Suppressor macrophage treated with lipopolysaccharide for 4 hours (primary cell): ENCODE results near the gene TLK1.
A peak's percentile ranks its signal among the peaks of the same experiment; 100 is the strongest.

Experiments used
- DNase-seq: peaks from one replicate; pipeline ENCODE4 v3.0.0-alpha.2; 2020

TLK1 gene

DNA sequence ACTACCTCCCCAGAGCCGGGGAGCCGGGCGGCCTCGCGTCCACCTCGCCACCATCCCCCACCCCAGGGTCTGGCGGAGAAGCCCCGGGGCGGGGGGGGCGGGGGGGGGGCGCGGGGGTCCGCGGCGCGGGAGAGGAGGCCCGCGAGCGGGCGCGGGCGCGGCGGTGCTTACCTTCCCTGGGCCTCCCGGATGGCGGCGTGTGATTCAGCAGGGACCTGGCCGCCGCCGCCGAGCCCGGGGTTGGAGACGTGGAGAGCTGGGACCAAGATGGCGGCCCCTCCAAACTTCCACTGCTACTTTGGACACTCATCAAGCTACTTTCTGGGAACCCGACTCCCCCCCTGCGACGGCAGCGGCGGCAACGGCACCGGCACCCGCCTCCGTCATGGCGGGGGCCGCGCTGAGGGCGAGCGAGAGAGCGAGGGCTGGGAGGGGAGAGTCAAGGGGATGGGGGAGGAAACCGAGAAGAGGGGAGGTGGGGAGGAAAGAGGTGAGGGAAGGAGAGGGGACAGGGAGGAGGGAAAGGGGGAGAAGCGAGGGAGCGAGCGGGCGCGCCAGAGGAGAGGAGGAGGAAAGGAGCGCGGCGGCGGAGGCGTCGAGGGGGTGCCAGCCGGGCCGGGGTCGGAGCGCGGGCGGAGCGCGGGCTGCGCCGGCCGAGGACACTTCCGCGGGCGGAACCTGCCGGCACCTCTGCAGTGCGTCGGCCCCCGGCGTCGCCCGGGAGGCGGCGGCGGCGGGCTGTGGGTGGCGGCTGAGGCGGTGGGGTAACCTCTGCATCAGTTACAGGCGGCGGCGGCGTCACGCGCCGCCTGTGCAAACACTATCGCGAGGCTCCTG, at the start of gene TLK1:
Gene TLK1, minus strand, starts transcription at position 775 of the 837 bp plus-strand sequence. Its CDS starts 465 bp downstream, at position 310.
- peak; percentile 76 for DNase-seq

DNA sequence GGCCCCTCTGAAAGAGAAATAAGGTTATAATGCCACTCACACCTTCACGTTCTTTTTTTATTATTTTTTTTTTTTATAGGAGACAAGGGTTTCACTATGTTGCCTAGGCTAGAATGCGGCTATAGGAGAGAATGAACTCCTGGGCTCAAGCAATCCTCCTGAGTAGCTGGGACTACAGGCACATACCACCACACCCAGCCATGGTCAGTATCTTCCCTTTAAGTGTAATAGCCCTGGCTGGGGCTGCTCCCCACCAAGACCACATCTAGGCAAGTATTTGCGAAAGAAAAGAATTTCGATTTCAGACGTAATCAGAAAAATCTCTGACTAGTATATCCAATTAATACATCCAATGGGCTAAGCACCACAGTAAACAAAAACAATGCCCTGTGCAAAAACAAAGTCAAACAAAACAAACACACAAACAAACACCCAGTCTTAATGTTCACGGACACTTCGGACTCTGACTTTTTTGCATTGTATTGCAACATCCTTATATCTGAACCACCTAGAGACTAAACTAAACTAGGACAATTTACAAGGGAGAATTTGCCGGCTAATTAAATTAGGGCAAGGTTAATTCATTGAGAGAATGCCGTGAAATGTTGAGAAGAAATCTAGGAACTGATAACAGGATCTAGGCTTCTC, 49.6 kb upstream of the TLK1 start:
- no peak for DNase-seq

- no peak for DNase-seq
Observed at GRCh38 chr2:171208657-171209056, 48.0 kb upstream of the TLK1 start.

DNA sequence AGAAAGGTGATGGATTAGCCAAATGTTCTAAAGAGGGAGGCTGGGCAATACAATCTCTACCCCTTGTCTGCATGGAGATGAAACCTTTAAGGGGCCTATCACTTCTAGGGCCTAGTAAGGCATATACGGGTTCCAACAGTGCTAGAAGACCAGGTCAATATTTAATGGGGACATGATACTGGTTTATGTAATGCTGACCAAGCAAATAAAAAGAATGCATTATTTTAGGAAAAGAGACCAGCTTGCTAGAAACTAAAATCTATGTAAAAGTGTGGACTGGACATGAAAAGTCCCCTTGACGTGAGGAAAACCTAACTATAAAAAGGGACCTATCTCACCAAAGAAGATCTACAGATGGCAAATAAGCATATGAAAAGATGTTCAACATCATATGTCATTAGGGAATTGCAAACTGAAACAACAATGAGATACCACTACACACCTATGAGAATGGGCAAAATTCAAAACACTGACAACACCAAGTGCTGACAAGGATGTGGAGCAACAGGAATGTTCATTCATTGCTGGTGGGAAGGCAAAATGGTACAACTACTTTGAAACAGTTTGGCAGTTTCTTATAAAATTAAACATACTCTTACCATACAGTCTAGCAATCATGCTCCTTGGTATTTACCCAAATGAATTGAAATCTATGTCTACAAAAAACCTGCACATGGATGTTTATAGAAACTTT, 45.9 kb upstream of the TLK1 start:
- DNase-seq = no peak

- no peak for DNase-seq
Observed at GRCh38 chr2:171205551-171205950, 44.9 kb upstream of the TLK1 start.

DNA sequence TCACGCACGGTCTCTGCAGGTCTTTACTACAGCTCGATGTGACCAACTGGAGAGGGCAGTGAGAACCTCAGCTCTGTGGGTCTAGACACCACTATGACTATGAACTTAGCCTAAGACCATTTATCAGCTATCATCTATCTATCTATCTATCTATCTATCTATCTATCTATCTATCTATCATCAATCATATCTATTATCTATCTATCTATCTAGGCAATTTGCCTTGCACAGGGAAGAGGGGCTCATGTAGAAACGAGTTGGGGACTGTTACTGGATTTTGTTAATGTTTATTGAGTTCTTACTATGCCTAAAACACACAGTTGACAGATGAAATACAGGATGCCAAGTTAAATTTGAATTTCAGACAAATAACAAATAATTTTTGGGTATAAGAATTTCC, 41.1 kb upstream of the TLK1 start:
- no peak for DNase-seq

- no peak for DNase-seq
Observed at GRCh38 chr2:171201271-171201670, 40.6 kb upstream of the TLK1 start.

- no peak for DNase-seq
Observed at GRCh38 chr2:171200469-171200868, 39.8 kb upstream of the TLK1 start.

GRCh38 chr2:171191021-171191420, 30.3 kb upstream of the TLK1 start:
- no peak for DNase-seq

GRCh38 chr2:171187819-171188218, 27.1 kb upstream of the TLK1 start:
- DNase-seq = no peak

DNA sequence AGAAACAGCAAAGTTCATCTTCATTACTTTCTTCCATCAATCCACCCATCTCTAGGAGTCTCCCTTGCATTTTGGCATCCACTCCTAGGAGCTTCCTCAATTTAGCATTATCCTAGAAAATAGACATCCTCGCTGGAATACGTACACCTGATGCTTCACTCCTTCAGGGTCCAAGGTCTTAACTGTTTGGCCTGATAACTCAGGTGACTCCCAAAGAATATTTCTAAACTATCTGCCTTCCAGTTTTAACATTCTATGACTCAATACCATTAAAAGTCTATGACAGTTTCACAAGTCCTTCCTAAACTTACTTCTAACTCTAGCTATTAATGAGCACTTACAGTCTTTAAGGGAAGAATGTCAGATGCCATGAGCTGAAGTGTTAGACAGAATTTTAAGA, 26.5 kb upstream of the TLK1 start:
- DNase-seq = no peak

DNA sequence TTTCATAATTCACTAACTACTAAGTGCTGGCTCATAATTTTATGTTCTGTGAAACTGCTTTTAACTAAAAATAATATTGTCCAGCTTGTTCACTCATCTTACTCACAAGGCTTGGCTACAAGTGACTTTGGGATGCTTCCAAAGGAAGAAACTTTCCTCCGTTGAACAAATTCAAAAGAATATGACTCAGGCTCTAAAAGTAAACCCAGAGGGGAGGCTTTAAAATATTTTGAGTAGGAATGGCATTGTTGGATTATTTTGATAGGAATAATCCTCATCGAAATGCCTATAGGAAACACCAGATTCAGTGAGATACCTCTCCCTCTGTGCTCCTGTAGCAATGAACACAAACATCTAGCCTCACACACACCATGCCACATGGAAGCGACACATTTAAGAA, 25.2 kb upstream of the TLK1 start:
- no peak for DNase-seq

DNA sequence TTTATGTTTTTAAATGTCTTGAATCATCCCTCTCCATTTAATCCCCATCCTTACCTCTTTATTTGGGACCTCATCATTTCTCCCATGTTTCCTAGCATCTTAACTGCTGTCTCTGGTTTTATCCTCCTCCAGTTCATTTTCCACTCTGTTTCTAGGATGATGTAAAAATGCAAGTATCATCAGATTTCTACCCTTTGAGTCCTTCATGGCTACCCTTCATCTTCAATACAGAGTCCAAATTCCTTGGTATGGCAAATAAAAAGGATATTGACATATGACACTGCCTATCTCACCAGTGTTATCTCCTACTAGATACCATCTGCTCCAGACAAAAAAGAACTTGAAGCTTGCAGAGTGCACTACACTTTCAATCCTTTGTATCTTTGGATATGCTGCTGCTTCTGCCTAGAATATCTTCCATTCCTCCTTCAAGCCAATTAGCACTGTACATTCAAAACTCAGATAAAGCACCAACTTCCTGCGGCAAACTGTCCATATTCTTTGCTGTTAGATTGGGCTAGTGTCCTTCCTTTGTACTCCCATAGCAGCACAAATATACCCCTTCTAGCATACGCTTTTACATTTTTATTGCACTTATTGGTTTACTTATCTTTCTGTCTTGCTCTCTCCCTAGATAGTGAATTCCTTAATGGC, 24.6 kb upstream of the TLK1 start:
- DNase-seq = no peak

- no peak for DNase-seq
Observed at GRCh38 chr2:171181064-171182049, 20.7 kb upstream of the TLK1 start.

GRCh38 chr2:171180229-171180930, 19.7 kb upstream of the TLK1 start:
- no peak for DNase-seq

GRCh38 chr2:171178993-171179392, 18.3 kb upstream of the TLK1 start:
- no peak for DNase-seq

GRCh38 chr2:171176516-171176915, 15.8 kb upstream of the TLK1 start:
- no peak for DNase-seq

GRCh38 chr2:171174075-171174474, 13.4 kb upstream of the TLK1 start:
- no peak for DNase-seq

DNA sequence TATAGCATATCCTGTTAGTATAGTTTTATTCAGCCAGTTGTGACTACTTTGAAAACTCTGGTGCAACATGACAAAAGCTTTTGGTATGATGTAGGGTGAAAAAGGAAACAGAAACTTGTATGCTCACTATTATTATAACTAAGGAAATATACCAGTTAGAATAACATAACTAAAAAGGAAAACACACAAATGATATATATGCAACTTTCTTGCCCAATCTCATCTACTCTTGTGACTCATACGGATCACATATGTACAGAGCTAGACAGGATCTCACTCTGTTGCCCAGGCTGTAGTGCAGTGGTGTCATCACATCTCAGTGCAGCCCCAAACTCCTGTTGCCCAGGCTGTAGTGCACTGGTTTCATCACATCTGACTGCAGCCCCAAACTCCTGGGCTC, 12.4 kb upstream of the TLK1 start:
- peak; percentile 74 for DNase-seq

DNA sequence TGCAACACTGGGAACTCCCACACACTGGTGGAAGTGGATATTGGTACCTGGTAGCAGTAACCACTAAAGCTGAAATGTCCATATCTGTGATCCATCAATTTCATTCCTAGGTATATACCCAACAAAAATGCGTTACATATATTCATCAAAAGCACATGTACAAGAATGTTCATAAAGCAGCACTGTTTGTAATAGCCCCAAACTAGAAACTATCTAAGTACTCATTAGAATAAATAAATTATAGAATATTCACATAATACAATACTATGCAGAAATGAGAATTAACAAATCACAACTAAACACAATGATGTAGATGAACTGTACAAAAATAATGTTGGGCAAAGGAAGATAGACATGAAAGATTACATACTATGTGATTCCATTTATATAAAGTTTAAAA, 11.1 kb upstream of the TLK1 start:
- DNase-seq = no peak

DNA sequence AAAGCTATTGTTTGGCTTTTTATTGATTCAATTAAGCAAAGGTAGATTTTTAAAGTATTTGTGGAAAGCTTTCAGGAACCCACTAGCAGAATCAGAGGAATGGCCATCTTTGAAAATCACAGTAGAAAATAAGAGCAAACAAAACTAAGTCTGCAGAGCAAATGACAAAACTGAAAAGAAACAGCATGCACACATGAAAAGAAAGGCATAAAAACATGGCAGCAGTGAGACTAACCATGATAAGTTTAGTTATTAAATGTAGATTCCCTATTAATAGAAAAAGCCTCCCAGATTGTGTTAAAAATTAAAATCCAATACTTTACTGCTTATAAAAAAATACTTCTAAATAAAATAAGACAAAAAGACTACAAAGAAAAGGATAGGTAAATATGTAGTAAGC, 9.1 kb upstream of the TLK1 start:
- DNase-seq = no peak
